IPS-11a (cell line): ENCODE data around the gene ZMYND10.
"Not testable (repeated sequence)": the region's sequence is repeated elsewhere in the genome, so short reads cannot be mapped to it uniquely, and the experiment has no call there.

ENCODE experiments used
- H3K4me3 ChIP-seq: one replicate; pipeline ENCODE4 v1.5.1; 2013; ENCODE audit warnings: low read depth, low read length, control low read depth

The ZMYND10 gene

GRCh38 chr3:50312041-50312440 lies 33.5 kb downstream of the ZMYND10 start:
- not testable (repeated sequence) for H3K4me3 ChIP-seq

- H3K4me3 ChIP-seq, result no peak overlapping the region
Observed at GRCh38 chr3:50304601-50305000, 40.9 kb downstream of the ZMYND10 start.

DNA sequence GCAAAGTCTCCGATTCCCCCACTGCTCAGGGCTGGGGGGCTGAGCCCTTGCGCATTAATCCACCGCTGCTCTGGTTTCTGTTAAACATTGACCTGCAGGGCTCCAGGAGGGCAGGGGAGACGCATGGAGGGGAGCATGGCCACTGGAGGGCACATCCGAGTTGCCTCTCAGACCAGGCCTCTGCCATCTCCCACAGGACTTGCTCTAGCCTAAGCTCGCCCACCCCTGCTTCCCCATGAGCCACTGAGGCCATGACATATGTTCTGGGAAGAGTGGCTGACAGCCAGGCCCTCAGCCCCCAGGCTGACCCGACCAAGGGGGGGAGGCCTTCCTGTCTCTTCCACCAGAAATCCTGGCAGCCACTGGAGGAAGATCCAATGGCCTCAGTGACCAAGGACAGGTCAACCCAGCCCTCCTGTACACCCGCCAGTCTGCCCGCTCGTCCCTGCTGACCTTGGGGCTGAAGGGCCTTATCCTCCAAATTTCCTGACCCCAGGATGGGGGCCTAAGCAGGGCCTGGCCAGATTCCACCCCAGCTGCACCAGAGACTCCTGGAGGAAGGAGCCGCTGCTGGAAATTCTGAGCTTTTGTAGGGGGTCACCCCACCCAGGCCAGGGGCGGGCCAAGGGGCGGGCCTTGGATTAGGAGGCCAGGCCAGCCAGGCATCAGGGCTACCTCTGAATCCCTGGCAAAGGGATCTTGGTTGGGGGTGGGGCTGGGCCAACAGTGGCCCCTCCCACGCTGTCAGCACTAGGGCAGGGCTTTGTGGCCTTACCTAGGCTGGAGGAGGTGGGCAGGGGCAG lies 42.3 kb downstream of the ZMYND10 start, which contains the start of gene HYAL1:
HYAL1 (minus strand) TSS at position 562 of the 803 bp plus-strand sequence. CDS start 618 bp downstream, outside the sequence.
- no peak within 1 kb of the TSS for H3K4me3 ChIP-seq

DNA sequence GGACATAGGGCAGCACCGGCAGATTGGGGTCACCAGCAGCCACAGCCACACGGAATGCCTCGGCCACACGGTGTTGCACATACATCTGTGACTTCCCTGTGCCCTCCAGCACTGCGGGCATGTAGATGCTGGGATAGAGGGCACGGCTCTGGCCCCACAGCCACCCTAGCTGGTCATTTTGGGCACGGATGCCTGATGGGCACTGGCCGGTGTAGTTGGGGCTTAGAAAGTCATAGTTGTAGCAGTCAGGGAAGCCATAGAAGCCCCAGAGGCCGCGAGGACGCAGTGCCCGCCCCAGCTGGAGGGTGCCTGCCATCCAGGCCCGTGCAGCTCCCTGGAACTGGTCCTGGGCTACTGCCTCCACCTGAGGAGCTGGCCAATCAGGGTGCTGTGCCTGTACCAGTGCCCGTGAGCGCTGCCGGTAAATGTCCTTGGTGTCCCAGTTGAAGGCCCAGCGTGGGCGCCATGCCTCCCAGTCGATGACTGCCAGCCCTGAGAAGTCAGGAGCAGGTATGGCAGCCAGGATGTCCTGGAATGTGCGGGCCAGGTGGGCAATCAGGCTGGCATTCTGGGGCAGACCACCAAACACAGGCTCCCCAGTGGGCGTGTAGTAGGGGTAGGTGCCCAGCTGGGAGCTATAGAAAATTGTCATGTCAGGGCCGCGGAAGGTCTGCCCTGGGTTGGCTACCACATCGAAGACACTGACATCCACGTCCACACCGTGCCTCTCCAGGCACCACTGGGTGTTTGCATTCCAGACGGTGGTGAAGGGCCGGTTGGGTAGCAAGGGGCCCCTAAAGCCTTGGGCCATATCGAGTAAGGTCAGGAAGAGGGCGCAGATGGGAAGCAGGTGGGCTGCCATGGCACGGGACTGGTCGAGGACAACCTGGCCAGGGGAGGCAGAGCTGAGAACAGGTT lies 43.2 kb downstream of the ZMYND10 start:
- no peak overlapping the region for H3K4me3 ChIP-seq

GRCh38 chr3:50300681-50301254 lies 44.8 kb downstream of the ZMYND10 start:
- no peak overlapping the region for H3K4me3 ChIP-seq

- H3K4me3 ChIP-seq, result peak overlapping the region; percentile 10
Observed at GRCh38 chr3:50299929-50300680, 45.4 kb downstream of the ZMYND10 start.

GRCh38 chr3:50299638-50299928 lies 45.9 kb downstream of the ZMYND10 start:
- H3K4me3 ChIP-seq, result peak overlapping the region; percentile 10

GRCh38 chr3:50298836-50299637 lies 46.5 kb downstream of the ZMYND10 start, which contains the start of the genes HYAL3 and NAA80:
Gene HYAL3 (minus strand): TSS chr3:50299405. CDS start chr3:50295602, 3,803 bp downstream.
Gene NAA80 (minus strand): TSS chr3:50299405. CDS start chr3:50297463, 1,942 bp downstream.
- peak within 1 kb of the TSS; percentile 86 for H3K4me3 ChIP-seq

DNA sequence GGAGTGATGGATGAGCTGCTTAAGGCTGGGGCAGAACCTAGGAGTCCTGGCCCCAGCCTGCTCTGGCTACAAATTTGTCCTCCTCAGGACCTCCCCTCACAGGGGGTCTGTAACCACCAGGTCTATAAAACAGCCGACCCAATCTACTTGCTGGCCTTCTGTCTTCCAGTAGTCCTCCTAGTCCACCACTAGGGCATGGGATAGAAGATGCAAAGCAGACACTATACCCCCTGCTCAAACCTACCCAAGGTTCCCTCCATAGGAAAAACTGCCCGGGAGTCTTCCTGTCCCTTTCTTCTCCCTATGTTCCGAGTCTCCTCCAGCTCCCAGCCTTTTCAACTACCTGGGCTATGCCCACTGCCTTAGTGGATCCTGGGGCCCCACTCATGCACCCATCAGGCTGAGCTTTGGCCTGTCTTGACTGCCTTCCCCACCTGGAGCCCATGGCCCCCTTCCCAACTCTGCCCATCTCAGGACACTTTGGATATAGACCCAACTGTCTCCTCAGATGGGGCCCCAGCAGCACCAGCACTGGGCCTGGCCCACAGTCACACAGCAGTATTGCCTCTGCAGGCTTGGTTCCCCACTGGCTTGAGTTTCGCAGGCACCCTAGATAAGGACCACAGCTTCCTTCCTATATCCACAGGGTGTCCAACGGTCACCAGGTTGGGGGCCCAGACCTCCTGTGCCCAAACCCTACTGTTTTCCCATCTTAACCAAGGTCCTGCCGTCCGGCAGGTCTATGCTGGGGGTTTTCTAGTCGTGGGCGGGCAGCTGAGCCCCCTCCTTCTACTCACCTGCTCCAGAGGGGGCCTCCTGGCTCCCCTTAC lies 47.4 kb downstream of the ZMYND10 start:
- peak overlapping the region; percentile 86 for H3K4me3 ChIP-seq

GRCh38 chr3:50297384-50297775 lies 48.2 kb downstream of the ZMYND10 start:
- no peak overlapping the region for H3K4me3 ChIP-seq

DNA sequence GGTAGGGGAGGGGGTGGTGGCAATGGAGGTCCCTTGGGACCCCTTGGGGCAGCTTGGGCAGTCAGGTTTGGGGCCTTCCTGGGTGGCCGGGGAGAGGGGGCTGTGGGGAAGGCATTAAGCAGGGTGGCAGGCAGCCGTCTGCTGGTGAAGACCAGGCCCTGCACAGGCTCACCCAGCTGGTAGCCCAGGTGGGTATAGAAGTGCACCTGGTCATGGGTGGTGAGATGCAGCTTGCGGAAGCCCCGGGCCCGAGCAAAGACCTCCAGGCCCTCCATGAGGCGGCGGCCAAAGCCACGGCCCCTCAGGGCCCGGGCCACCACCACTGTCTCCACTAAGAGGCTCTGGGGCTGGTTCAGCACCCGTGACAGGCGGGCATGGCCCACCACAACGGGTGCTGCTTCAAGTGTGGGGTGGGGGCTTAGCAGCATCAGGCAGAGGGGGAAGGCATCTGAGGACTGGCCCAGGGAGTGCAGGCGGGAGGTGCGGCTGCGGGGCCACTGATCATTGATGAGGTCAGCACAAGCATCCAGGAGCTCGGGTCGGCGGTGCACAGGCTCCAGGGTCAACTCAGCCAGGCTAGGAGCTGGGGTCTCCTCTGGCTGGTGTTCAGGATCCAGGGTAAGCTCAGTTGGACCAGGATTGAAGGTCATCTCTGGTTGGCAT lies 48.7 kb downstream of the ZMYND10 start:
- no peak overlapping the region for H3K4me3 ChIP-seq

GRCh38 chr3:50295553-50296431 lies 49.7 kb downstream of the ZMYND10 start:
- H3K4me3 ChIP-seq, result no peak overlapping the region

- no peak overlapping the region for H3K4me3 ChIP-seq
Observed at GRCh38 chr3:50294492-50295403, 50.8 kb downstream of the ZMYND10 start.

DNA sequence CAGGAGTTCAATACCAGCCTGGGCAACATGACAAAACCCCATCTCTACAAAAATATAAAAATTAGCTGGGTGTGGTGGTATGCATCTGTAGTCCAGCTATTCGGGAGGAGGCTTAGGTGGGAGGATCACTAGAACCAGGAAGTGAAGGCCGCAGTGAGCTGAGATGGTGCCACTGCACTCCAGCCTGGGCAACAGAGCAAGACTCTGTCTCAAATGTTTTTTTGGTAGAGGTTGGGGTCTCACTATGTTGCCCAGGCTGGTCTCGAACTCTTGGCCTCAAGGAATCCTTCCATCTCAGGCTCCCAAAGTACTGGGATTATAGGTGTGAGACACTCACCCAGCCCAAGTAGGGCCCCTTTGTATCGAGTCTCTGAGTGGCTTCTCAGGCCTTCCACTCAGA lies 51.4 kb downstream of the ZMYND10 start:
- H3K4me3 ChIP-seq, result no peak overlapping the region

GRCh38 chr3:50293079-50293801 lies 52.3 kb downstream of the ZMYND10 start:
- H3K4me3 ChIP-seq, result no peak overlapping the region
